SKM-1 treated with dmso at 0.1 percent for 144 hours (cell line): Measurements from ENCODE around the gene QRICH2.
A peak's percentile ranks its signal among the peaks of the same experiment; 100 is the strongest.

Source experiments
- DNase-seq: peaks from one replicate; lab custom pipeline; 2025; ENCODE audit not compliant: unreplicated experiment; lab: John Stamatoyannopoulos, UW

QRICH2 gene

DNA sequence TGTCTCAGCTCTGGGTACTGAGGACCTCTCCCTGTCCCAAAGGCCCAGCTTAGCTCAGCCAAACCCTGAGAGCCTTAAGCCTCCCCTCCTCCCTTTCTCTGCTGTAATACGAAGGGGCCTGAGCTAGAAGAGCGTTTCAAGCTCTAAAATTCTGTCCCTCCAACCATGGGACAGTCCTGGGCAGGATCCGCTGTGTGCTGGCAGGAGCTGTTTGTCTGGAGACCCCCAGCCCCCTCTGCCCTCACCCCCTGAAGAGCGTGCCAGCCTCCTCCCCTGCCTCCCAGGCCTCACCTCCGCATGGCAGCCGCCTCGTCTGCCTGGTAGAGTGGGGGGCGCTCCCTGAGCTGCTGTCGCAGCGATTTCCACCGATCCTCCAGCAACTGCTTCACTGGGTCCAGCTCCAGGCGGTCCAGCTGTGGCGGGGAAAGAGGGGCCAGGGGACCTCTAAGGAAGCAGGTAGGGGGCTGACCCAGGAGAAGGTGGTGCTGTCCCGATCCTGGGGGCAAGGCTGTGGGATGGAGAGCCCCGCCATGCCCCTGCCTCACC lies 28.3 kb downstream of the QRICH2 start:
- DNase-seq = no peak

DNA sequence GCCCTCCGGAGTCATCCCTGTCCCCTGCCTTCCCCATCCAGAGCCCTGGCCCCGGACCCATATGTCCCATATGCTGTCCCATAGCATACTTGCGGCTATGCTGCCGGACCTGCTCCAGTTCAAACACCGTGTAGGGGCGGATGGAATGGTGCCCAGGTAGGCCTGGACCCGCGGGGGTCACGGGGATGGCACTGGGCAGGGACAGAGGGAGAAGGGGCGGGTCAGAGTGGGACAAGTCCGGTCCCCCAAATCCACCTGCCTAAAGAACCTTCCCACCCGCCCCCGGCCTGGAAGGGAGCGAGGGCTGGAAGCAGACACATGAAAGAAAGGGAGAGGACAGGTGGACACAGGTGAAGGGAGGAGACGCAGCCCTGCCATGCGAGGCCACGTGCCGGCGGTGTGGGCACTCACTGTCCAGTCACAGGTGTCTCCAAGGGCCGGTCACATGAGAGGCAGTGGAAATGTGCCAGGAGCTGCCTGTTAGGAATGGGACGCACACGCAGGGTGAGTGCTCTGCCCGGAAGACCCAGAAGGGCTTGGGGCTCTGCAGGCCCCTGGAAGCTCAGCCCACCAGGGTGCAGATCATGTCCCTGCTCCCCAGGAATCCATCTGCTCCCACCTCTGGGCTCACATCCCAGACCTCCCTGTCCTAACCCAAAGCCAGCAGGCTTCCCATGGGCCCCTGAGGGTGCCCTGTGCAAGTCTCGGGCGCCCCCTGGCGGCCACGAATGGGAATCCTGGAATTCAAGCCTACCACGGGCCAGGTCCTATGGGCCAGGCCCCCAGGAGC lies 28.9 kb downstream of the QRICH2 start:
- DNase-seq = peak; percentile 62

DNA sequence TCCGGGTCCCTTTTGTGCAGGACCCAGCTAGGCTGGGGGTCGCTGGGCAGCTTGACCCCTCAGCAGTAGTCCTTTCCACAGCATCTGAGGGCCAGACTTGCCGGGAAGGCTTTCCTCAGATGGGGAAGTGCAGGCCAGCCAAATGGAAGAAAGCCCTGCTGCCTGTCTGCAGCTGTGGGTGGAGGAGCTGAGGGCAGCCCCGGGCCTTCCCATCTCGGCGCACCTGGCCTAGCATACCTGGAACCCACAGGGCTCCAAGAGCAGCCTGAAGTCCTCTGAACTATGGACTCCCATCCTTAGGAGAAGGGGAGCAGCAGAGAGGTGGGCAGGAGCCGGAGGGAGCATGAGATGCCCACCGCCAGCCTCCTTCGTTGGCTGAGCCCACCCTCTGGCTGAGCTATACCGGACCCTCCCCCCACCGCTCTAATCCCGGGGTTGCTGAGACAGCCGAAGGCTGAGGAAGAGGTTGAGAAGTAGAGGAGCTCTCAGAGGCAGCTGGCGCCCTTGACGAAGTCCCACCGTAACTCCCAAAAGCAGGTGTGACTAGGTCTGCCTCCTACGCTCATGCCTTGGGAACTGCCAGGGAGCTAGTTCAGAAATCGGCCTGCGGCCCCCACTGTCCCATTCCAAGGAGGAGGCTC lies 29.7 kb downstream of the QRICH2 start:
- DNase-seq = no peak

DNA sequence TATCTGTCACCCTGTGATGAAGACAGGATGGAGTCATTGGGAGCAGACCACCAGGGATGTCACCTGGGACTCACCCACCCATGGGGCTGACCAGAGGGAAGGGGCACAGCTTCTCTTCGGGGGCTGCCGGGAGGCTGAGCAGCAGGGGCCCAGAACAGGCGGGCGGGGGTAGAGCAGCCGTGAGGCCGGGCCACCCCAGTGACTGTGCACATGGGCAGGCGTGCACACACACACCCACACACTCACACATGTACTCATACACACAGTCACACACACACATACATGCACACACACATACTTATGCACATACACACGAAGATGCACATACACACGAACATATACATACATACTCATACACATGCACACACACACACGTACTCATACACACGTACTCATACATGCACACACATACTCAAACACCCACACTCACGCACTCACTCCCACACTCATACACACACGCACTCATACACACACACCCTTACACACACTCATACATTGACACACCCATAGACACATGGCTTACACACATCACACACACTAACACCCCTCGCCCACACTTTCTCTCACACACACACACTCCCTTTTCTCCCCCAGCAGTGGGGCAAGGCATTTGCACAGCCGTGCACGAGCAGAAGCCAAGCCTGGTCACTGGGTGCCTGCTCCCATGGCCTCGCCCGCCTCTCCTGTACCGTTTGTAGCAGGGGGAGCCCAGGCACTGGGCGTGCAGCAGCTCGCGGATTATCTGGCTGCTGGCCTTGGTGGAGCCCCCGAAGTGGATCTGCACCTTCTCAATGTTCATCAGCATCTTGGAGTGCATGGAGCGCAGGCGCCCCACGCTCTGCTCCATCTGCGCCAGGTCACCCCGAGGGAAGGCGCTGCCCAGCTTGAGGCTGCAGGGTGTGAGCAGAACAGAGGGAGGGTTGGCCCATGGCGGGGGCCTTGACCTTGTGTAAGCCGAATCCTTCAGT lies 30.5 kb downstream of the QRICH2 start:
- no peak for DNase-seq

DNA sequence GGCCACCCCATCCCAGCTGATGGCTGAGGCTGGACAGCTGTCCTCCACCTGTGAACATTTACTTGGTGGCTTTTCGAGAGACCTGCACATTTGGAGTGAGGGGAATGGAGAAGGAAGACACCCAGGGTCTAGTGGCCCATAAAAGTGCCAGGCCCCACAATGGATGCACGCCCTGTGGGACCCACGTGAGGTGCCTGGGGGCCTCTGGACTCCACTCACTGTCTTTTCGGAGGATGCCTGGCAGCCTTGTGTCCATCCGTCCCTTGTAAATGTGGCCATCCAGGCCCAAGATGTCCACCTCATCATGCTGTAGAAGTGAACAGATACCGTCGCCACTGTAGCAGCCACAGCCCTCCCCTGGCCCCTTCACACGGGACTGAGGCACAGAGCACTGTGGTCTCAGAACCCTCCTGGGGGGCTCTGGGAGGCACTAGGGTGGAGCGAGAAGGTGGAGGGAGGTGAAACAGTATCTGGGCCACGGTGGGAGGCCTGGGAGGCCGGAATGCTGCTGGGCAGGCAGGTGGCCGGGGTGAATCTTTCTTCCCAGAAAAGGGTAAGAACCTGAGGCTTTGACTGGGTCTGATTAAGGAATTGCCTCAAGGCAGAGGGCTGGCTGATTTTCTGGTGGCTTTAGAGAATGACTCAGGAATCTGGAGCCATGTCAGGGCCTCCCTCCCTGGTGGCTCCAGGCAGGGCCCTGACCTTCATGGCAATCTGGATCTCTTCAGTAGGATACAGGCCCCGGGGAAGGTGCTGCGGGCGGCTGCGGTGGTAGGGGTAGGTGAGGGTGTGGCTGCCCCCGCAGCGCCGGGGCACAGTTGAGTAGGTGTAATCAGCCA lies 31.4 kb downstream of the QRICH2 start:
- DNase-seq = no peak

DNA sequence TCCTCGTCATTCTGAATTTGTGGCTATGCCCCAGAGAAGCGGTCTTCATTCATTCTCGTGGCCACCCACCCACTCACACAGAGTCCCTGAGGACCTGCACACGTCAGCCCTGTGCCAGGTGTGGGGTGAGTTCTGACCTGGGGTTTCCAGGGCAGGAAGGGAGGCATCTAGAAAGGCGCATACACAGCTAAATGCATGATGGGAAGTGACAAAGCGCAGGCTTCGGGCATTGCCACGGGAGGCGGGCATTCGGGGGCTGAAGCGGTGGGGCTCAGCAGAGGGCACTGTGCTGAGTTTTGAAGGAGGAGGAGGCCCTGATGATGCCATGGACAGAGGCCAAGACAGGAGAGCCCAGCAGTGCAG lies 32.0 kb downstream of the QRICH2 start:
- DNase-seq = no peak

DNA sequence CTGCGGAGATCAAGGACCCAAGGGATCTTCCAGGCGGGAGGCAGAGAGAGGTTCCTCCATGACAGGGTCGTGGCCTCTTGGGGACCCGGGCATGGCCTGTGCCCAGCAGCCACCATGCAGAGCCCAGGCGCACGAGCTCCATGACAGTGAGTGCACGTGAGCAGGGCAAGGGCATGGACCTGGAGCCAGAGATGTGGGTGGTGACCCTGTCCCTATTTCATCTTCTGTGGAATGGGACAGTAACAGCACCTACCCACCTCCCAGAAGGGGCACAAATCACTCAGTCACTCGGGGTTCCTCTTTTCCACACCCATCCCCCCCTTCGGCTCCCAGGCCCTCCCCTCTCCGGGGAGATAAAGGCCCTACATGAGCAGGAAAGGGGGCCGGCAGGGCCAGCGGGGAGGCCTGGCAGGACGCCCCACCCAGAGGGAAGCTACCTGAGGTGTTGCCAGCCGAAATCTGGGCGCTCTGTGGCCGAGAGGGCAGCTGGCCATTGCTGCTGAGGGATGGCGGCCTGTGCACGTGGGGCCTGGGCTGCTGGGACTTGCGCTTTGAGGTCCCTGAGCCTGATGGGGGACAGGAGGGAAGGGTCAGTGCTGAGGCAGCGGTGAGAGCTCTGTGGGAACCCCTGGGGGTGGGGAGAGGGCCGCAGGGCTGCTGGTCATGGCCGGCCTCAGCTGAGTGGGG lies 32.6 kb downstream of the QRICH2 start:
- DNase-seq = no peak

DNA sequence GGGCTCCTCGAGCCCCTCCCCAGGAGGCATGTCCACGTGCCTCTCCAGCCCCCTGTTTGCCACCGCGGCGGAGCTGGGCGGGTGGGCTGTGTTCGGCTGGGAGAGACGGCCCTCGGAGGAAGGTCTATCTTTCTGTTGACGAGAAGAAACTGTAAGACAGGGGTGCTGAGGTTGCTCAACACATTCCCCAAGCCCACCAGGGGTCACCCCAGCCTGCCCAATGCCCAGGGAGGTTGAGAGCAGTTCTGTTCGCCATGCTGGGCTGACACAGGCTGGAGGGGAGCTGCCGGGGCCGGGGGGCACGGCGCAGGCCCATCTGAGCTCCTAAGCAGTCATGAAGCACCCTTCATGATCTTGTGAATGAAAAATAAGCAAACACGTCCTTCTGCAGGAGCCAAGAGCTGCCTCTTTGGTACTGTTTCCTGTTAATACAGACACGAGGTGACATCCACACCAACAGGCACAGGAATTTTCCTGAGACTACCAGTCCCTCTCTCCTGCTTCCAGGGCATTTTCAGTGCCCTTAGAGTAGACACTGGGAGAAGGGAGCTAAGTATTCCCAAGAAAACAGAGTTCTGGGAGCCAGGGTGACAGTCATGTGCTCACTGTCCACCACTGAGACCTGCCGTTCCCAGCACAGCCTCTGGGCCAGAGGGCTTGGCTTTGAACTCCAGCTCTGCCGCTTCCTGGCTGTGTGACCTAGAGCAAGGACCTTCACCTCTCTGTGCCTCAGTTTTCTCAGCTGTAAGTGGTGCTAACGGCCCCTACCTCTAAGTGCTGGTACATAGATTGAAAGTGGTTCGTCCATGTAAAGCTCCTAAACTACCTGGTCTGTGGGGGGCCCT lies 33.7 kb downstream of the QRICH2 start:
- DNase-seq = no peak

DNA sequence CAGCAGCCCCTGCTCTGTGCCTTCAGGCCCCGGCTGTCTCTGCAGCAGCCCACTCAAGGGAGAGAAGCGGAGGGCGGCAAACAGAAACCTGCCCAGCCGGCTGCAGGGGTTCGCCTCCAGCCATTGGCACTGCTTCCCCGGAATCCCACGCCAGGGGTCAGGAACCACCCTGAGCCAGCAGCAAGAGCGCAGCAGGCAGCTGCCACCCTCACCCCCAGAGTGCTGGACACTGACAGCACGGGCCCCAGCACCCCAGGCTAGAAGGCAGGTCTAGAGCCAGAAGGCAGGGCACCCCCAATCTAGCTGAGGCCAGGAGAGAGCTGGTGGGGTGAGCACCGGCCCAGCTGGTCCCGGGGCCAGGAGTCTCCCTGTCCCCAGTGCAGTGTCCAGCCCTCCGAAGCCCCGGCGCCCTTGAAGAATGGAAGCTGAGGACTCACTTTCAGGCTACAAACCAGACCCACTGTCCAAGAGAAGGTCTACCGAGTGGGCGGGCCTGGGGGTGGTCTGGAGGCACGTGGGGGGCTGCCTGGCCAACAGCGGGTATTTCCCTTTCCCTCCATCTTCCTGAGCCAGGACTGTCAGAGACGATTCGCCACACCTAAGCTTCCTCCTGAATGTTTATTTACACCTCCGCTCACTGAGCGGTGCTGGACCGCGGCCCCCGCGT lies 34.5 kb downstream of the QRICH2 start:
- no peak for DNase-seq

DNA sequence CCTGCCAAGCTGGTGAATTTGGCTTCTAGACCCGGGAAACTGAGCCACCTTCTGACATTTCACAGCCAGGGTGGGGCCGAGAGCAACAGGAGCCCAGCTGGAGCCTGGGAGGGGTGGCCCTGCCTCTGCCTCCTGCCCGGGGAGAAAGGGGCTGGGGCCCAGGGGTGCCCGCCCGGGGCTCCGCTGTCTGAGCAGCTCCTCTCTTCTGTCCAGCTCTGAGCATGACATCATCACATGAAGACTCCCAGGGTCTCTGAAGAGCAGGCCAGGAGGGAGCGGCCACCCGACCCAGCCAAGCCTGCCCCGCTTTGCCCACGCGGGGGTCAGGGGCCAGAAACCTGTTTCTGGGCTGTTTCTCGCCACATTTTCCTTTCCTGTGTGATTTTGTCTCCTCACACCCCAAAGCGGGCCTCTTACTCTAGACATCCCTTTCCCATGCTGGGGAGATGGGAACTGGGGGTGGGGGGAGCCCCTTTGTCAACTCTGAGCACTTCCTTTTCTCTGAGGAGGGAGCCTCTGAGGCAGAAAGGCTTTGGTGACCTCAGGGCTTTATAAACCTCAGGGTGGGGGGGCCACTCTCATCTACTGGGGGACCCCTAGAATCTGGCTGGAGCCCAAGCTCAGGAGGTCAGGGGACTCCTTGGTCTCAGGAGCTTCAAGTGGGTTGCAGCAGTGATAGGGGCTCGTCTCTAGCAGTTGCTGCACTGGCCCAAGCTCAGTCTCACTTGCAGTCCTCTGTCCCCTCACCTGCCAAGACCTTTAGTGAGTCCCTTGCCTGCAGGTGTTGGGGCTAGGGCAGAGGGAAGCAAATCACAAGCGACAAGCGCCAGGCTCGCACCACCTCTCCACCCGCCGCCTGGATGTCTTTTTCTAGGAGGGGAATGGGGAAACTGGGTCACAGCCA lies 35.3 kb downstream of the QRICH2 start:
- DNase-seq = no peak

DNA sequence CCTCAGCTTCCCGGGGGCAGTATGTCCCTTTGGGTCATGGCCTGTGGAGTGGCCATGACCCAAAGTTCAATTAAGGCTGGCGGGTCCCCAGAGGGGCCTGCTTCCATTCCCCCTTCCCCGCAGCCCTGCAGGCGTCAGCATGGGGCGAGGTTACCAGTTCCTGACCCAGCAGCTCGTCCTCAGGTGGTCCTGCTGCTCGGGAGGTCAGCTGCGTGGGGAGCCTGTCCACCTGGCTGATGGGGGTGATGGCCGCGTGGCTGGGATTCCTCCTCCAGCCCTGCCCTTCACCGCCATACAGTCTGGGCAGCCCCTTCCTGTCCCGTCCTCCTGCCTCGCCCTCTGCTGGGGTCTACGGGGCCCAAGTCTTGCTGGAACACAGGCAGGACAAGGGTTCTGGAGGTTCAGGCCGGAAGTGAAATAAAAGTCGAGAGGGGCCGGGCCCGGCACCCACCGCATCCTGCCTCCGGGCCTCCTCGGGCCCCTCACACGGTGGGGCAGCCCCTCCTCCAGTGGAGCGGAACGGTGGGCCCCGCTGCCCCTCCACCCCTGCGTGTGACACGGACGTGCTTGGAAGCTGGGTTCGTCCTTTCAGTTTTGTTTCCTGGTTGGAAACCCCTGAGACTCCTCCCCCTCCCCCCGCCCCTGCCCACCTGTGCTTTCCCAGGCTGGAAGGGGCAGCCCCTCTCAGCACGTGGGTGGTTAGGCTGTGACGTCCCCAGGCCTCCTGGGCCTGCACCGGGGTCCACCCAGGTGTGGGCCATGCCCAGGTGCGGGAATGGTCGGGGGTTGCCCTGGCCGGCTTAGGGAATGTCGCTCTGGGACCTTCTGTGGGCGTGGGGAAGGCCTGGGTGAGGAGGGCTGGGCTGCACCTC lies 36.2 kb downstream of the QRICH2 start:
- DNase-seq = no peak

DNA sequence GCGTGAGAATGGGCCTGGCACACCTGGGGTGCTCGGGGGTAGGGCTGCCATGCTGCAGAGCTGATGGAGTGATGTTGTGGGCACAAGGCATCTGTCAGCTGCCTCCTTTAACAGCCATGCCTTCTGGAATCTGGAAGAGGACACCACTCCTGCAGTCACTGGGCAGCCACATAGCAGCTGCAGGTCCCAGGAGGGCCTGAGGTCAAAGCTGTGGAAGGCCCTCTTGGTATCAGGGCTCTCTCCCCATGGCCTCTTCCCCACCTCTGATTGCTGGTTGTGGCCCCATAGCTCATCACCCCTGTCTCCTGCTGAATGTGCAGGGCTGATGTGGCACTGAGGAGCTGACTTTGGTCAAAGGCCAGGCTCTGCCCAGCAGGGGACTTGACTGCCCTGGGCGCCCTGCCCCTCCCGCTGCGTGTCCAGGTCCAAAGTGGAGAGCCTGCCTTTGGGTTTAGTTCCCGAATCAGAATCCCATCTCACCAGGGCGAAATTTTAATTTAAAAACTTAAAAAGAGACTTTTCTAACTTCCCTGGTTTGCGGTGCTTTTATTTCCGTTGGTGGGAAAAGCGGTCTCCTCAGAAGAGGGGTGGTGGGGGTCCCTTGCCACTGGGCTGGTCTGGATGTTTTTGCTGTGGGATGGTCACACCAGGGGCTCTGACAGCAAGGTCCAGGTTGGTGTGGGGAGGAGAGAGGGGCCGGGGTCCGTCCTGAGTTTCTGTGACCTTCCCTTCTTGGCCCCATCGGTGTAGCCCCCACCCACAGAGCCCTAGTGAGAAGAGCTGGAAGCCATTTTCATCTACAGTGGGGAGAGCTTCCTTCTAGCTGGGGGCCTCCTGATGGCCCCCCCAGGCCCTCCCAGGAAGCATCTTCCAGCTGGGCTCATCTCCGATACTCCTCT lies 37.1 kb downstream of the QRICH2 start:
- DNase-seq = no peak

DNA sequence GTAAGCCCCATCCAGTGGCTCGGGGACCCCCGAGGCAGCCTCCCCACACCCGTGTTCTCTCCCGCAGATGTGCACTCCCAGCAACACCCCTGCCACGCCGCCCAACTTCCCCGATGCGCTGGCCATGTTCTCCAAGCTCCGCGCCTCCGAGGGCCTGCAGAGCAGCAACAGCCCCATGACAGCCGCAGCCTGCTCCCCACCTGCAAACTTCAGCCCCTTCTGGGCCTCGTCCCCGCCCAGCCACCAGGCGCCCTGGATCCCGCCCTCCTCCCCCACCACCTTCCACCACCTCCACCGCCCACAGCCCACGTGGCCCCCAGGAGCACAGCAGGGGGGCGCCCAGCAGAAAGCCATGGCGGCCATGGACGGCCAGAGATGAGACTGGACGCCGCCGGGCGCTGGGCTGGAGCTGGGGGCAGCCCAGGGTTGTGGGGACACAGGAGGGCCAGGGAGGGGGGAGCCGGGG lies 37.9 kb downstream of the QRICH2 start:
- DNase-seq = no peak

DNA sequence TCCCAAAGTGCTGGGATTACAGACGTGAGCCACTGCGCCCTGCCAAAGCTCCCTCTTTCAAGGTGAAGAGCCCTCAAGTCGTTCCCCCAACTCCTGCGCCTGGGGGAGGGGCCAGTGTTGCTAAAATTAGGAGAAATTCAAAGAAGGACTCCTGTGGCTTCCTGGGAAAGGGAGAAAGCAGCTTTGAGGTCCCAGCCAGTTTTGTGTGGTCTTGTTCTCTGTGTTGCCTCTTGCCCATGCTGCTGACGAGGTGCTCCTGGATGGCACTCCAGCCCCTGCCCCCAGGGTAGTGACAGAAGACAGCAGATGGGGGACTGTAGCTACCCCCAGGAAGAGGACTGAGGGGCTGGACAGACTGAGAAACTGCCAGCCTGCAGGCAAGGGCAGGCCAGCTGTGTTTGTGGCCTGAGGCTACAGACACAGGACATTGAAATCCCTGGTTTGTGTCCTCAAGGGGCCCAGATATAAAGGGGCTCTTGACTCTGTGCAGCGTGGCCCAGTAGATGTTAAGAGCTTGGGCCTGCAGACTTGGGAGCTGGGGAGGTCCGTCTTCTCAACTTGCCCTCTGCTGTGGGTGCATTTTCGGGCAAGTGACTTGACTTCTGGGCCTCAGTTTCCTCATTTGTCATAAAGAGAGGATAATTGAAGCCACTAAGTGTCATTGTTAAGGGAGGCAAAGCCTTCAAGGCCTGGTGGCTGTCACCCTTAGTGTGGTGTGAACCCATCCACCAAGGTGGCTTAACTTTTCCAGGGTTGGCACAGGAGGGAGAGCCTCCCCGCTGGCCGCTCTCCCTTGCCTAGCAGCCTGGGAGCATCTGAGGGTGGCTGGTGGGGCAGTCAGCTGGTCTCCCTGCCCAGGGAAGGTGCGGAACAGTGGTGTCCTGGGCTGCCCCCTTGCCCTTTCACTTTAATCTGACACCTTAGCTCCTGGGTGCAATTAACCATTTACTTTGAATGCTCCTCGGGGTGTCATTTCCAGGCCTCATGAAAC lies 38.8 kb downstream of the QRICH2 start:
- no peak for DNase-seq
